GM12873 (cell line): ENCODE data around the gene CDK17.

ENCODE experiments used
- CTCF ChIP-seq: IDR thresholded peaks from 2 replicates; pipeline ENCODE4 v1.5.1; 2012; ENCODE audit warnings: low read depth, mild to moderate bottlenecking, moderate library complexity, low read length, control low read depth; ENCODE audit not compliant: insufficient read depth; ENCODE audit errors: missing control alignments

CDK17 gene

GRCh38 chr12:96274331-96274730 is 125.9 kb downstream of the CDK17 start:
- no peak for TF ChIP-seq CTCF

- TF ChIP-seq CTCF, result no peak
Observed at GRCh38 chr12:96271469-96272199, 128.6 kb downstream of the CDK17 start.

- no peak for TF ChIP-seq CTCF
Observed at GRCh38 chr12:96266238-96266637, 134.0 kb downstream of the CDK17 start.

- no peak for TF ChIP-seq CTCF
Observed at GRCh38 chr12:96265836-96266235, 134.4 kb downstream of the CDK17 start.

GRCh38 chr12:96265400-96265799 is 134.8 kb downstream of the CDK17 start:
- no peak for TF ChIP-seq CTCF

GRCh38 chr12:96263449-96263902 is 136.8 kb downstream of the CDK17 start:
- TF ChIP-seq CTCF, result no peak

GRCh38 chr12:96261557-96261956 is 138.7 kb downstream of the CDK17 start:
- no peak for TF ChIP-seq CTCF
